HEK293 (cell line): ENCODE measurements around the gene EIF3B.

Source experiments
- CTCF ChIP-seq: fragments of 450-650 bp; formaldehyde crosslinking; IDR thresholded peaks from 2 replicates; pipeline ENCODE4 v1.5.1; 2016; ENCODE audit warnings: missing biosample characterization, missing genetic modification characterization
- YY1 ChIP-seq: fragments of 450-650 bp; formaldehyde crosslinking; IDR thresholded peaks from 2 replicates; pipeline ENCODE4 v1.5.1; 2018; ENCODE audit warnings: missing biosample characterization, missing genetic modification characterization
- ZBTB11 ChIP-seq: fragments of 450-650 bp; formaldehyde crosslinking; conservative IDR thresholded peaks from 2 replicates; pipeline ENCODE4 v1.5.1; 2016; ENCODE audit warnings: low read depth, missing biosample characterization, missing genetic modification characterization
- ZBTB17 ChIP-seq: fragments of 450-650 bp; formaldehyde crosslinking; IDR thresholded peaks from 2 replicates; pipeline ENCODE4 v1.5.1; 2016; ENCODE audit warnings: missing biosample characterization, missing genetic modification characterization

- no peak for TF ChIP-seq ZBTB11 (tag by site-specific recombination)
- no peak for TF ChIP-seq CTCF (tag by site-specific recombination)
- TF ChIP-seq YY1 (tag by site-specific recombination): no peak
- no peak for TF ChIP-seq ZBTB17 (tag by site-specific recombination)
Observed at GRCh38 chr7:2416063-2416462, 61.4 kb downstream of the EIF3B start.
